Common myeloid progenitor, CD34-positive (primary cell): Measurements from ENCODE around the gene GSTA3.

ENCODE experiments used
- CTCF ChIA-PET: fragments of 350-600 bp; sonication (Branson Sonifier 250); formaldehyde crosslinking; loops from one replicate; lab custom pipeline; 2021; ENCODE audit warnings: antibody characterized with exemption; lab: Charles Lee
- POLR2A ChIA-PET: fragments of 350-600 bp; sonication (Branson Sonifier 250); formaldehyde crosslinking; loops from one replicate; lab custom pipeline; 2021; ENCODE audit warnings: antibody characterized with exemption; lab: Charles Lee
- DNase-seq, 3 donors: peaks; one replicate each; pipeline versions ENCODE4 v3.0.0 to v3.0.0-alpha.2; 2013
- H3K27ac ChIP-seq, 2 experiments: 1 replicate in 1 of 2; 2 replicates in 1 of 2; pipeline ENCODE4 v1.7.0; 2013; ENCODE audit warnings: inconsistent platforms in 2 of 2, low read length in 2 of 2, mild to moderate bottlenecking in 2 of 2, low read depth in 1 of 2, moderate library complexity in 1 of 2; ENCODE audit not compliant: severe bottlenecking in 2 of 2, insufficient read depth in 1 of 2, poor library complexity in 1 of 2
- H3K27me3 ChIP-seq, 5 experiments: replicated peaks in 2 of 5; 1 replicate in 3 of 5; 2 replicates in 2 of 5; pipeline versions ENCODE4 v1.6.1 to v1.7.0; 2013; ENCODE audit warnings: low read length in 4 of 5, mild to moderate bottlenecking in 2 of 5, moderate library complexity in 2 of 5, inconsistent platforms in 1 of 5; ENCODE audit not compliant: insufficient read depth in 5 of 5, control insufficient read depth in 4 of 5
- H3K36me3 ChIP-seq, 4 experiments: 1 replicate in 2 of 4; 2 replicates in 2 of 4; pipeline versions ENCODE4 v1.6.1 to v1.7.0; 2013; ENCODE audit warnings: low read length in 3 of 4, control low read depth in 1 of 4, mild to moderate bottlenecking in 1 of 4; ENCODE audit not compliant: control insufficient read depth in 4 of 4, insufficient read depth in 4 of 4
- H3K4me1 ChIP-seq, 4 experiments: 1 replicate in 3 of 4; 2 replicates in 1 of 4; pipeline versions ENCODE4 v1.6.1 to v1.7.1; 2013; ENCODE audit warnings: low read length in 3 of 4, mild to moderate bottlenecking in 3 of 4, control low read depth in 1 of 4, inconsistent platforms in 1 of 4, moderate library complexity in 1 of 4; ENCODE audit not compliant: control insufficient read depth in 4 of 4, insufficient read depth in 4 of 4; ENCODE audit errors: control extremely low read depth in 1 of 4
- H3K4me3 ChIP-seq, 7 experiments: 1 replicate in 4 of 7; 2 replicates in 3 of 7; pipeline versions ENCODE4 v1.5.1 to v1.7.0; 2013; ENCODE audit warnings: mild to moderate bottlenecking in 7 of 7, low read length in 6 of 7, moderate library complexity in 6 of 7, inconsistent platforms in 2 of 7, low read depth in 2 of 7, control low read depth in 1 of 7; ENCODE audit not compliant: insufficient read depth in 4 of 7, control insufficient read depth in 1 of 7; ENCODE audit errors: extremely low read depth in 1 of 7
- H3K9me3 ChIP-seq, 5 experiments: 1 replicate in 4 of 5; 2 replicates in 1 of 5; pipeline versions ENCODE4 v1.6.1 to v1.7.1; 2013; ENCODE audit warnings: low read length in 4 of 5, mild to moderate bottlenecking in 2 of 5, inconsistent platforms in 1 of 5, low read depth in 1 of 5, moderate library complexity in 1 of 5; ENCODE audit not compliant: control insufficient read depth in 4 of 5, insufficient read depth in 2 of 5; ENCODE audit errors: control extremely low read depth in 1 of 5
- WGBS: methylation state at CpG from one replicate; pipeline ENCODE4 v1.1.5; 2013; ENCODE audit not compliant: insufficient coverage; 5-methylcytosine and 5-hydroxymethylcytosine counted together

The GSTA3 gene

GRCh38 chr6:52894285-52894684, 15.2 kb downstream of the GSTA3 start:
- Histone ChIP-seq H3K4me3 (no peak overlapping the region), H3K27ac (no peak overlapping the region), H3K36me3 (no peaks in the 10 kb centered on the region), H3K9me3 (peaks cover 0 to 3% (median 0%) of the 10 kb centered on the region in 5 experiments), H3K27me3 (no peaks in the 10 kb centered on the region), H3K4me1 (no peaks in the 10 kb centered on the region)
- no peak for DNase-seq
- WGBS: 93% methylated on average over 2 of the region's 2 CpGs
- ChIA-PET POLR2A (no interaction called here), CTCF (no interaction called here)

- Histone ChIP-seq H3K9me3 (peaks cover 0 to 3% (median 0%) of the 10 kb centered on the region in 5 experiments), H3K27me3 (no peaks in the 10 kb centered on the region), H3K27ac (no peak overlapping the region), H3K36me3 (no peaks in the 10 kb centered on the region), H3K4me3 (no peak overlapping the region), H3K4me1 (no peaks in the 10 kb centered on the region)
- CTCF ChIA-PET: no interaction called here
- WGBS: no CpG with 5 or more reads among the region's 2 CpGs
- POLR2A ChIA-PET: no interaction called here
- DNase-seq: peak in 1 of 3 donors; percentile 14
Observed at GRCh38 chr6:52893803-52894202, 15.7 kb downstream of the GSTA3 start.

DNA sequence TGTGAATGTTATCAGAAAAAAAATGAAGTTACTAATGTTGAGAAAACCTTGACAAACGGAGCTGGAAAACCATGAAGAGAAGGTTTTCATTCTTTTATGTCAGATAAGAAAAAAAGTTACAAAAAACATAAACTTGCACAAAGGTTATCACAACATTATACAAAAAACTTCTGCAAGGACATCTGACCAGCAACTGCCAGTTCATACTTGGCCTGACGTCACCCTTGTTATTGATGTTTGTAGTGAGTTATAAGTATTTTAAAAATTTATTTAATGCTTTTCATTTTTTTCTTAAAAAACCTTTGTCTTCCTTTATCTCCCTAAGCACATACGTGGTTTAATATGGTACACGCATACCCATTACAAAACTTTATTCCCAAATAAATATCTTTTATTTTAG, 16.3 kb downstream of the GSTA3 start:
- H3K27me3 ChIP-seq: no peaks in the 10 kb centered on the region
- no CpG with 5 or more reads among the region's 4 CpGs for WGBS
- H3K4me3 ChIP-seq: no peak overlapping the region
- ChIA-PET CTCF (no interaction called here), POLR2A (no interaction called here)
- no peak for DNase-seq
- H3K4me1 ChIP-seq: no peaks in the 10 kb centered on the region
- peaks cover 0 to 3% (median 0%) of the 10 kb centered on the region in 5 experiments for H3K9me3 ChIP-seq
- no peak overlapping the region for H3K27ac ChIP-seq
- H3K36me3 ChIP-seq: no peaks in the 10 kb centered on the region

GRCh38 chr6:52890018-52890417, 19.5 kb downstream of the GSTA3 start:
- ChIA-PET CTCF (no interaction called here), POLR2A (no interaction called here)
- no peaks in the 10 kb centered on the region for H3K9me3 ChIP-seq
- no peaks in the 10 kb centered on the region for H3K4me1 ChIP-seq
- no peaks in the 10 kb centered on the region for H3K27me3 ChIP-seq
- H3K4me3 ChIP-seq: no peak overlapping the region
- H3K27ac ChIP-seq: no peak overlapping the region
- no peaks in the 10 kb centered on the region for H3K36me3 ChIP-seq
- no peak for DNase-seq
- WGBS: 100% methylated on average over 1 of the region's 3 CpGs

GRCh38 chr6:52887910-52888524, 21.5 kb downstream of the GSTA3 start:
- WGBS: 100% methylated on average over 2 of the region's 3 CpGs
- ChIA-PET CTCF (interaction anchor here (1.5 kb wide), 1 partner anchor 39 kb away, joined by 3 read pairs; no protein-coding TSS in a partner anchor), POLR2A (no interaction called here)
- Histone ChIP-seq H3K27me3 (no peaks in the 10 kb centered on the region), H3K9me3 (no peaks in the 10 kb centered on the region), H3K4me1 (no peaks in the 10 kb centered on the region), H3K36me3 (no peaks in the 10 kb centered on the region), H3K27ac (no peak overlapping the region), H3K4me3 (no peak overlapping the region)
- DNase-seq: no peak

DNA sequence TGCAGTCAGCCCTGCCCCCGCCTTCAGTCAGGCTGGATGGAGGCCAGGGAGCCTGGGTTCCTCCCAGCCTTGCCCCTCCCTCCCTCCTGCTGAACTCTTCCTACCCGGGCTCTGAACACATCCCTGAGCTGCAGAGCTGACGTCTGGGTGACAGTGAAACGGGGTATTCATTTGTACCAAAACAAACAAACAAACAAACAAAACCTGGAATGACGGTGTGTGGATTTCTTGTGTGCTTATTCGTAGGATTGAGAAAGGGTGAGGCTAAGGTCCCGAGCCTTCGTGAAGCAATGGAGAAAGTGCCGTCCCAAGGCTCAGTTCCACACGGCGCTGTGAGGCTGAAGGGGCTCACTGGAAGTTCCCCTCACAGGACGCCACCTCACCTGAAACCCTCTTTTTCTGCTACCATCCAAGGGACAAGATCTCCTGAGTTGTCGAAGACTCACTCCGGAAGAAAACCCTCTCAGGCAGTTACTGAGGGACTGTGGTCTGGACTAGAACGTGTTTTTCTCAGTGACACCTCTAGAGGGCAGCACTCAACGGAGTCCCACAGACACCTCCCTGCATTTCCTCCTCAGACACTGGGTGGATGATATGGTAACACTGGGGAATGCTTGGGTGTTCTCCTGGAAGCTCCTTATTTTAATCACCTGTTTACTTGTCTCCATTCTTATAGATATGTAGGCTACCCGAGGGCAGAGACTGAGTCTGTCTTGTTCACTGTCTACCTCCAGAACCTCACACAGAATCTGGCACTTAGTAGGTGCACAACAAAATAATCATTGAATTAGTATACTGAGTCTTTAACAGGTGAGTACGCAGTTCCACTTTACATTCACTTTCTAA, 27.3 kb downstream of the GSTA3 start:
- Histone ChIP-seq H3K27ac (no peak overlapping the region), H3K27me3 (no peaks in the 10 kb centered on the region), H3K9me3 (no peaks in the 10 kb centered on the region), H3K4me1 (peaks cover 0 to 5% (median 1%) of the 10 kb centered on the region in 4 experiments), H3K36me3 (no peaks in the 10 kb centered on the region), H3K4me3 (peak overlapping the region; percentile 34 to 94 (median 70))
- ChIA-PET POLR2A (no interaction called here), CTCF (interaction anchor here (0.6 to 1.5 kb wide), 5 partner anchors 10 to 181 kb away, joined by 3 to 7 read pairs (median 4); partner anchors contain the start of gene GSTA4)
- peak; percentile 54 to 79 (median 76) for DNase-seq
- 8% methylated on average over 11 of the region's 18 CpGs for WGBS

GRCh38 chr6:52881662-52881995, 27.9 kb downstream of the GSTA3 start:
- Histone ChIP-seq H3K4me1 (peaks cover 0 to 5% (median 1%) of the 10 kb centered on the region in 4 experiments), H3K4me3 (peak overlapping the region in 3 of 7 experiments; percentile 70 to 75 (median 70)), H3K9me3 (no peaks in the 10 kb centered on the region), H3K27ac (no peak overlapping the region), H3K27me3 (no peaks in the 10 kb centered on the region), H3K36me3 (no peaks in the 10 kb centered on the region)
- CTCF ChIA-PET: interaction anchor here (1.2 to 1.5 kb wide), 3 partner anchors 10 to 175 kb away, joined by 3 to 7 read pairs (median 4); partner anchors contain the start of gene GSTA4
- POLR2A ChIA-PET: no interaction called here
- DNase-seq: no peak
- WGBS: 82% methylated on average over 4 of the region's 4 CpGs
